HTERT RPE-1 (cell line): ENCODE measurements around the gene CD4.

ENCODE experiments used
- in situ Hi-C: fragments of 300-500 bp; cut with MboI; formaldehyde crosslinking; loops from 4 replicates; pipeline ENCODE4 v1.14.3; 2020; ENCODE audit warnings: low sequenced_read_pairs

The CD4 gene

DNA sequence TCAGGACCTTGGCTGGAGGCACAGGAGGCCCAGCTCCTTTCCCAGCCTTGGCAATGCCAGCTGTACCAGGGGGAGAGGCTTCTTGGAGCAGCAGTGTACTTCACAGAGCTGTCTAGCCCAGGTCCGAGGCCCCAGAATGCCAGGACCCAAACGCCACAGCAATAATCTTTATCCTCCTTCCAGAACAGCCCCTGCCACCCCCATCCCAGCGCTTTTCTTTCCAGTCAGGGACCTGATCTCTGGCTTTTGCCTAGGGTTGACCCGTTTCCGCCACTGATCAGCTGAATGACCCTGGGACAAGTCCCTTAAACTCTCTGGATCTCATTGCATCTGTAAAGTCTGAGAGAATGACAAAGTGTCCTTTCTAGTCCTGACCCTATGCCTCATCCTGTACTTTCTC, 11.9 kb upstream of the CD4 start:
- in situ Hi-C loops = no loop called here

DNA sequence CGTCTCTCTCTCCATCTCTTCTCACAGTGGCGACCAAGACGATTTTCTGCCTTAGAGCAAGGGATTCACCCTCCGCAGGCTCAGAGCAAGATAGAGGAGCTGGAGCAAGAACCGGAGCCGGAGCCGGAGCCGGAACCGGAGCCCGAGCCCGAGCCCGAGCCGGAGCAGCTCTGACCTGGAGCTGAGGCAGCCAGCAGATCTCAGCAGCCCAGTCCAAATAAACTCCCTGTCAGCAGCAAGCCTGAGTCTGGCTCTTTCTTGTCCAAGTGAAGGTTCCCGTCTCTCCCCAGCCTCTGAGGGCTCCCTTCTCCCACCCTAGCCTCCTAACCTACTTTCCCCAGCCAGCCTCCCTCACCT, 11.1 kb upstream of the CD4 start:
- in situ Hi-C loops = no loop called here

DNA sequence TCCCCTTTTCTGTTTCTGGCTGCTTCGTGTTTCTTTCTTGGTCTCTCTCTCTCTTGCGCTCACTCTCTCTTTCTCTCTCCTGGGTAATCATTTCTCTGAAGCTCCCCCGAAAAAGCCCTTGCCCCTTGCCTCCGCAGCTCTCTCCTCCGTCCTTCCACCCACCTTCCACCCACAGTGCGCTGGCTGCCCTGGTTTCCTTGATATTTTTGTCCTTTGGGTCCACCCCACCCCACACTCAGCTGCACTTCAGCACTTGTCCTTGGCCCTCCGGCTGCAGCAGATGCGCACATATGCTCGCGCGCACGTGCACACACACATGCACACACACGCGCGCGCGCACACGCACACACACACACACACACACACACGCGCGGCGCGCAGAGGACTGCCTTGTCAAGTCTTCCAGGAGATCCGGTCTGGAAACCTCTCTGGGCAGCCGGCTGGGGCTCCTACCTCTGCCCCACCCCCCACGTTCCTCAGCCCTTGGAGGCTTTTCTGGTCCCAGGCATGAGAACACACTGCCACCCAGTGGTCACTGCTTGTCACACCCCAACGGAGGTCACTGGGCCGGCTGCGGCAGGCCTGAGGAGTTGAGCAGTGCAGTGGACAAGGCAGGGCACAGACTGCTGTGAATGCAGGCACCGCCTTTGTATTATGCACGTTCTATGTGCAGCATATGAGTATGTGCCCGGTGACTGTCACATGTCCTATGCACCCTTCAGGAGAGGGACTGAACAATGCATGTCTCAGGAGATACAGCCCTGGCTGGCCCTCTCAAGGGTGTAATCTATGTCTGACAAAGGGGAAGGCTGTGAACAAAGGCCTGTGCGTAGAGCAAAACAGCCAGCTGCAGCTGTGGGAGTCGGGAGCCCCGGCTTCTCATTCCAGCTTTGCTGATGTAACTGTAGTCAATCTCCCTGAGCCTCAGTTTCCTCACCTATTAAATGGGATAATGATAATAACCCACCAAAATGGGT, 10.5 kb upstream of the CD4 start:
- in situ Hi-C loops = no loop called here

DNA sequence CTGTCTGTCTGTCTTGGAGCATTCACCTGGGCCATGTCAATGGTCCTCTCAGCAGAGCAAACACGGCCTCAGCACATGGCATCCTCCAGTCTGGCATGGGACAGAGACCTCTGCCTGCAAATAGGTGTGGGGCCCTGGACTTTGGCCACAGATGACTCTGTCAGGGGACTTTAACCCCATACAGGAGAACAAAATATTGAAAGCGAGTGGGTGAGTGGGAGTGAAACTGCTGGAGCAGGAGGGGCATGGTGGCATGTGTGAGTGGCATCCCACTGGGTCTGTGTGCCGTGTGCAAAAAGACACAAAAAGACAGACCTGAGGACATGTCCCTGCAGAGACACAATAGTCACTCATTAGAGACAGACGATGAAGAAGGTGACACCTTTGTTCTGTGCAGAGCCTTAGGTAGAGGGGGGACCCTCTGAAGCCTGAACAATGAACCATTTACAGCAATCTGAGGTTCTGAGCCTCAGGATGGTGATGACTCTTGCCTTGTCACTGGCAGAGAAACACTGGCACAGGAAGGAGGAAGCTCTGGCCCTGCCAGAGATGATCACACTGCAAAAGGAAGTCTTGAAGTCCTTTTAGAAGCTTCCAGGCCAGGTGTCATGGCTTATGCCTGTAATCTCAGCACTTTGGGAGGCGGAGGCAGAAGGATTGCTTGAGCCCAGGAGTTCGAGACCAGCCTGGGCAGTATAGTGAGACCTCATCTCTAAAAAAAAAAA, 9.5 kb upstream of the CD4 start:
- in situ Hi-C loops = no loop called here

GRCh38 chr12:6780573-6780972, 8.8 kb upstream of the CD4 start:
- in situ Hi-C loops = no loop called here

GRCh38 chr12:6782119-6782518, 7.2 kb upstream of the CD4 start:
- in situ Hi-C loops = no loop called here

GRCh38 chr12:6782850-6783566, 6.3 kb upstream of the CD4 start:
- in situ Hi-C loops = no loop called here

- in situ Hi-C loops = no loop called here
These were observed 5.5 kb upstream of the CD4 start for GRCh38 chr12:6783828-6784227.

GRCh38 chr12:6784296-6784695, 5.0 kb upstream of the CD4 start:
- in situ Hi-C loops = no loop called here

DNA sequence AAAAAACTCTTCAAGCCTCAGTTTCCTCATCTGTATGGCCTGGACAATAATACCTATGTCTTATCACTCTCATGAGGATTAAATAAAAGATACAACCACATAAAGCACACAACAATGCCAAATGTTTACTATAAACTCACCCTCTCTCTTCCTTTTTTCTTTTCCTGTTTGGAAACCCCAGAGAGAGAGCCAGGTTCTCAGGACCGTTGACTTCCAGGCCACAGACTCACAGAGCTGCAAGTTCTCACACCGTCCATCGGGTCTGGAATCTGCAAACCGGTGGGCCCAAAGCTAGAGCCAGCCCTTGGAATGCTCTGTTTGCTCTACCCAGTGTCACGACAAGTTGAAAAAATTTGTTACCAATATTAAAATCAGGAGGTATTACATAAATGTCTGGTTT, 4.6 kb upstream of the CD4 start:
- in situ Hi-C loops = no loop called here

- in situ Hi-C loops = no loop called here
These were observed 2.8 kb upstream of the CD4 start for GRCh38 chr12:6786416-6787094.

DNA sequence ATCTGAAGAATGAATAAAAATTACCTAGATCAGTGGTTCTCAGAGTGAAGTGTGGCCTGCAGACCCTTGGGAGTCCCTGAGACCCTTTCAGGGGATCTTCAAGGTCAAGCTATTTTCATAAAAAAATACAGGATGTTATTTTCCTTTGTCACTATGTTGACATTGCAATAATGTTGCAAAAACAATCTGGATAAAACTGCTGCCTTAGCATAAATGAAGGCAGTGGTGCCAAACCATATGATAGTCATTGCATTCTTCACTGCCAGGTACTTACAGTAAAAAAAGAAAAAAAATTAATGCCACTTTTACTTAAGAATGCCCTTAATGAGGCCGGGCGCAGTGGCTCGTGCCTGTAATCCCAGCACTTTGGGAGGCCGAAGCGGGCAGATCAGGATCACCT, 2.0 kb upstream of the CD4 start:
- in situ Hi-C loops = no loop called here

- in situ Hi-C loops = no loop called here
These were observed 1.3 kb downstream of the CD4 start for GRCh38 chr12:6790496-6791150.

DNA sequence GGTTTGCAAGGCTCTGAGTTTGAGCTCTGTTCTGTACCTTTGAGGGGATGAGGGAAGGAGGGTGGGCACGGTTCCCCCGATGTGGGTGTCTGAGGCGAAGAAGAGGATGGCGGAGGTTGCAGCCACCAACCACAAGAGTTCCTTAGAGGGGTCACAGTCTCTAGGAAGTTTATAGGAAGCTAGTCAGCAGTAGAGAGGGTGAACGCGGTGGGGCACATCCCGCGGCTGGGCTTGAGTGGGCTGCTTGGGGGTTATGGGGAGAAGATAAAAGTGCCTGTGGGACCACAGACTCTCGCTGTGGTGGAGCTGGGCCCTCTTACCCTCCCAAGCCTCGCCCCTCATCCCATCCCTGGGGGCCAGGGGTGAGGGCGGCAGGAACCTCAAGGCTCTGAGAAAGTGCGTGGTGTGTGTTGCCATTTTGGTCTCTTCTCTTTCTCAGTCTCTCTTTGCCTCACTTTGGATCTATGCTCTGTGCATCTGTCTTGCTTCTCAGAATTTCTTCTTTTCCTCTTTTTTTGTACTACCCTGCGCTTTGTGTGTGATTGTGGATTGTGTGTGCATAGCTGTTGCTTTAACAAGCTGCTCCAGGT, 2.7 kb downstream of the CD4 start:
- in situ Hi-C loops = no loop called here

DNA sequence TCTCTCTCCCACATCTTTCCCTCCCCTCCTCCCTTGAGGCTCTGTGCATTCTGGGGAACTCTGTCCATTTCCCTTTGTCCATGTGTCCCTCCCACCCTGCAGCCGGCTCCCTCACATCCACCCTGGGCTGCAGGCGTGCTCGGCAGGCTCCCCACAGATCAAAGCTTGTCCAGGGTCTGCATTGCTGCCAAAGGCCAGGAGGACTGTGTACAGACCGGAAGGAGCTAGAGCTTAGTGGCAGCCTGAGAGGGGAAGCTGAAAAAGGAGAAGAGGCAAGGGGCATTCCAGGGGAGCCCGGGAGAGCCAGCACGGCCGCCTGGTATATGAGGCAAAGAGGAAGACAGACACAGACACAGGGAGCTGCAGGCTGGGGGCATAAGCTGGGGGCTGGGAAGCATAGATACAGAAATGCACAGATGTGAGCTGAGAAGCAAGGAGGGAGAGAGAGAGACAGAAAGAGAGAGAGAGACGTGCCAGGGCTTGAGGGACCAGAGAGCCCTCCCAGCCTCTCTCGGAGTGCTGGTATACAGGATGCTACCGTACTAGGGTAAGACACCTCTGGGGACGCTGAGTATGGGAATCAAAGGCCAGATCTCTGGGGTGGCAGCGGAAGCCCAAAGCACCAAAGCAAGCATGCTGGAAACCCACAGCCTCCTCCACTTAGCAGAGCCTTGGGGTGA, 3.3 kb downstream of the CD4 start:
- in situ Hi-C loops = no loop called here

DNA sequence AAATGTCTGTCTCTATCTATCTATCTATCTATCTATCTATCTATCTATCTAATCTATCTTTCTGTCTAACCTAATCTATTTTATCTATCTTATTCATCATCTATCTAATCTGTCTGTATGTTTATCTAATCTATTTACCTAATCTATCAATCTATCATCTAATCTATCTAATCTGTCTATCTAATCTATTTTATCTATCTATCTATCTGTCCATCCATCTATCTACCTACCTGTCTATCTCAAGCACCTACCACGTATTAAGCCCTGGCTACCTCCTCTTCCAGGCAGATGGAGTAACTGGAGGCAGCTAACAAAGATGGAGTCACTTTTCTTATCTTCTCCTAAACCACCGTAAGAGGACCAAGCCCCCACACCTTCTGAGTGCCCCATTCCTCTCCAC, 5.8 kb downstream of the CD4 start:
- in situ Hi-C loops = no loop called here

DNA sequence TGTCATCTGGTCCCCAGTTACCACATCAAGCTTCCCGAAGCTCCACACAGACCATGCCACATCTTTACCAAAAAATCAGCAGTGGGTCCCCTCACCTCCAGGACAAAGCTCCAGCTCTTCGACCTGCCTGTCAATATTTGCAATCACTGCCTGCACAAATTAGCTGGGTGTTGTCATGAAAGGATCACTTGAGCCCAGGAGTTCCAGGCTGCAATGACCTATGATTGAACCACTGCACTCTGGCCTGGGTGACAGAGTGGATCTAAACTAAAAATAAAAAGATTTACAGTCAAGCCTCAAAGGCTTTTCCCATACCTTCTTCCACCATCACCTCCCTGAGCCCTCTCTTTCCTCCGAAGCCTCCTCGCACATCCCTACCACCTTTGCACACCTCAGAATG, 7.2 kb downstream of the CD4 start:
- in situ Hi-C loops = no loop called here

DNA sequence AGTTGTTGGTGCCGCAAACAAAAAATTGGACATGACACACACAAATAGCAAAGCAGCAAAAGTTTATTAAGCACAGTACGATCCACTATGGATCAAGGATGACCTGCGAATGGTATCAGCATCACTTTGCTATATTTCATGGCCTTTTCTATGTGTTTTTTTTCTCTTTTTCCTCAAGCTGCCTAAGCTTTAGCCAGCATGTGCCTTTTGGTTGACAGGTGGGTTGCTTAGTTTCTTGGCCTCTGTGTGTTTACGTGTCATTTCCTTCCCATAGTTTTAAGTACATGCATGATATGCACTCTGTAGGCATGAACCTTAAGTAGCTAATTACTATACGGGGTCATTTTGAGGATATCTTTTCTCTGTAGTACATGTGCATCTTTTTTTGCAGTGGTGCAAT, 9.8 kb downstream of the CD4 start:
- in situ Hi-C loops = no loop called here

DNA sequence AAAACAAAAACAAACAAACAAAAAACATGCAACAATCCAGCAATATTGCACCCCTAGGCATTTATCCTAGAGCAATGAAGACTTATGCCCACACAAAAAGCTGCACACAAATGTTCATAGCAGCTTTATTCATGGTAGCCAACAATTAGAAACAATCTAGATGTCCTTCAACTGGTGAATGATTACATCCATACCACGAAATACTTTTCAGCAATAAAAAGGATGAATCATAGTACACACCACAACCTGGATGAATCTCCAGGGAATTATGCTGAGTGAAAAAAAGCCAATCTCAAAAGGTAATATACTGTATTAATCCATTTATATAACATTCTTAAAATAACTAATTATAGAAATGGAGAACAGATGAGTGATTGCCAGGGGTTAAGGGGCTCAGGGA, 17.8 kb downstream of the CD4 start:
- in situ Hi-C loops = no loop called here

- in situ Hi-C loops = no loop called here
These were observed 19.7 kb downstream of the CD4 start for GRCh38 chr12:6809056-6809455.
